H9 (cell line): ENCODE results near the gene TLR8. TPM values are rescaled to one million over a fixed set of nuclear protein-coding genes. Genes with fewer than 3 reads are reported as not detected.

Source experiments
- DNase-seq: peaks from one replicate; pipeline ENCODE4 v3.0.0-alpha.2; 2017
- H2AFZ ChIP-seq: one replicate; pipeline ENCODE4 v1.6.1; 2013; ENCODE audit warnings: mild to moderate bottlenecking, low read length, control low read depth, moderate library complexity
- H2AK5ac ChIP-seq: 2 replicates; pipeline ENCODE4 v1.6.1; 2013; ENCODE audit warnings: low read length, control low read depth, mixed read lengths; ENCODE audit not compliant: insufficient read length
- H2BK120ac ChIP-seq: one replicate; pipeline ENCODE4 v1.6.1; 2013; ENCODE audit warnings: low read depth, mild to moderate bottlenecking, low read length, control low read depth, inconsistent platforms; ENCODE audit not compliant: poor library complexity, severe bottlenecking
- H2BK12ac ChIP-seq: 2 replicates; pipeline ENCODE4 v1.6.1; 2013; ENCODE audit warnings: low read length, control low read depth, mixed read lengths, low read depth; ENCODE audit not compliant: insufficient read length
- H2BK15ac ChIP-seq: 2 replicates; pipeline ENCODE4 v1.6.1; 2013; ENCODE audit warnings: low read depth, low read length, control low read depth
- H2BK20ac ChIP-seq: one replicate; pipeline ENCODE4 v1.6.1; 2013; ENCODE audit warnings: low read depth, mild to moderate bottlenecking, low read length, control low read depth, inconsistent platforms; ENCODE audit not compliant: poor library complexity, severe bottlenecking
- H2BK5ac ChIP-seq: 2 replicates; pipeline ENCODE4 v1.6.1; 2013; ENCODE audit warnings: low read length, control low read depth, mixed read lengths; ENCODE audit not compliant: insufficient read length
- H3K14ac ChIP-seq: 2 replicates; pipeline ENCODE4 v1.6.1; 2013; ENCODE audit warnings: low read length, control low read depth; ENCODE audit not compliant: insufficient read depth
- H3K18ac ChIP-seq: 2 replicates; pipeline ENCODE4 v1.6.1; 2013; ENCODE audit warnings: low read depth, mild to moderate bottlenecking, mixed read lengths, low read length, control low read depth; ENCODE audit not compliant: insufficient read length
- H3K23ac ChIP-seq: 2 replicates; pipeline ENCODE4 v1.6.1; 2013; ENCODE audit warnings: low read length, control low read depth, mixed read lengths, low read depth; ENCODE audit not compliant: insufficient read length
- H3K23me2 ChIP-seq: 2 replicates; pipeline ENCODE4 v1.6.1; 2013; ENCODE audit warnings: low read depth, mild to moderate bottlenecking, mixed read lengths, low read length, control low read depth; ENCODE audit not compliant: insufficient read length, poor library complexity, severe bottlenecking
- H3K27ac ChIP-seq: 2 replicates; pipeline ENCODE4 v1.5.1; 2013; ENCODE audit warnings: low read length, control low read depth, mixed read lengths, low read depth; ENCODE audit not compliant: insufficient read length
- H3K27me3 ChIP-seq: 2 replicates; pipeline ENCODE4 v1.6.1; 2013; ENCODE audit warnings: low read length, control low read depth, inconsistent platforms; ENCODE audit not compliant: insufficient read depth
- H3K4ac ChIP-seq: 2 replicates; pipeline ENCODE4 v1.6.1; 2013; ENCODE audit warnings: low read depth, mild to moderate bottlenecking, control low read depth, inconsistent platforms, low read length, moderate library complexity
- H3K4me1 ChIP-seq: 2 replicates; pipeline ENCODE4 v1.6.1; 2013; ENCODE audit warnings: low read length, control low read depth, inconsistent platforms; ENCODE audit not compliant: insufficient read depth
- H3K4me2 ChIP-seq: 2 replicates; pipeline ENCODE4 v1.6.1; 2013; ENCODE audit warnings: low read length, control low read depth, mixed read lengths; ENCODE audit not compliant: insufficient read length, insufficient read depth
- H3K56ac ChIP-seq: 2 replicates; pipeline ENCODE4 v1.6.1; 2013; ENCODE audit warnings: low read depth, mild to moderate bottlenecking, mixed read lengths, low read length, control low read depth; ENCODE audit not compliant: insufficient read length
- H3K79me1 ChIP-seq: 2 replicates; pipeline ENCODE4 v1.6.1; 2013; ENCODE audit warnings: low read depth, mild to moderate bottlenecking, moderate library complexity, low read length, control low read depth, inconsistent platforms; ENCODE audit not compliant: insufficient read depth, poor library complexity, severe bottlenecking
- H3K79me2 ChIP-seq: 2 replicates; pipeline ENCODE4 v1.6.1; 2013; ENCODE audit warnings: low read length, control low read depth, inconsistent platforms; ENCODE audit not compliant: insufficient read depth
- H3K9ac ChIP-seq: 2 replicates; pipeline ENCODE4 v1.6.1; 2013; ENCODE audit warnings: low read length, control low read depth, mixed read lengths; ENCODE audit not compliant: insufficient read length; ENCODE audit errors: extremely low read depth
- H3K9me3 ChIP-seq: one replicate; pipeline ENCODE4 v1.6.1; 2013; ENCODE audit warnings: low read depth, low read length, inconsistent platforms; ENCODE audit not compliant: control insufficient read depth
- H3T11ph ChIP-seq: one replicate; pipeline ENCODE4 v1.6.1; 2013; ENCODE audit warnings: mild to moderate bottlenecking, low read length, control low read depth, inconsistent platforms
- H4K20me1 ChIP-seq: one replicate; pipeline ENCODE4 v1.6.1; 2013; ENCODE audit not compliant: control insufficient read depth, insufficient read length, insufficient read depth
- H4K5ac ChIP-seq: 2 replicates; pipeline ENCODE4 v1.6.1; 2013; ENCODE audit warnings: low read depth, mild to moderate bottlenecking, mixed read lengths, low read length, control low read depth; ENCODE audit not compliant: insufficient read length
- H4K8ac ChIP-seq: replicated peaks from 2 replicates; pipeline ENCODE4 v1.6.1; 2013; ENCODE audit warnings: low read length, control low read depth, mixed read lengths, low read depth; ENCODE audit not compliant: insufficient read length
- H4K91ac ChIP-seq: 2 replicates; pipeline ENCODE4 v1.6.1; 2013; ENCODE audit warnings: low read depth, mild to moderate bottlenecking, moderate library complexity, mixed read lengths, low read length, control low read depth; ENCODE audit not compliant: insufficient read length
- H3K27ac Mint-ChIP-seq, 3 experiments: 2 replicates in 2 of 3; 3 replicates in 1 of 3; pipeline ENCODE4 v1.8.0; 2020 to 2021; ENCODE audit warnings: mixed read lengths in 3 of 3, mild to moderate bottlenecking in 1 of 3, moderate library complexity in 1 of 3
- H3K27me3 Mint-ChIP-seq: 2 replicates; pipeline ENCODE4 v1.8.0; 2021; ENCODE audit warnings: low read depth, mild to moderate bottlenecking, moderate library complexity, mixed read lengths
- H3K36me3 Mint-ChIP-seq, 3 experiments: 2 replicates in 2 of 3; 3 replicates in 1 of 3; pipeline ENCODE4 v1.8.0; 2020 to 2021; ENCODE audit warnings: low read depth in 3 of 3, mixed read lengths in 3 of 3; ENCODE audit not compliant: insufficient read depth in 1 of 3
- H3K4me1 Mint-ChIP-seq, 2 experiments: 2 replicates each; pipeline ENCODE4 v1.8.0; 2020; ENCODE audit warnings: mixed read lengths in 2 of 2
- H3K4me3 Mint-ChIP-seq, 2 experiments: 2 replicates in 1 of 2; 3 replicates in 1 of 2; pipeline ENCODE4 v1.8.0; 2020 to 2021; ENCODE audit warnings: mild to moderate bottlenecking in 2 of 2, mixed read lengths in 2 of 2, moderate library complexity in 1 of 2
- H3K9me3 Mint-ChIP-seq, 2 experiments: 2 replicates in 1 of 2; 3 replicates in 1 of 2; pipeline ENCODE4 v1.8.0; 2020; ENCODE audit warnings: mild to moderate bottlenecking in 2 of 2, mixed read lengths in 2 of 2, moderate library complexity in 1 of 2
- CTCF ChIP-seq: fragments of 200-600 bp; sonication (generic); conservative IDR thresholded peaks from 3 replicates; pipeline ENCODE4 v1.8.0; 2021; ENCODE audit warnings: antibody characterized with exemption, mild to moderate bottlenecking
- WGBS: extraction: QIAGEN DNeasy Blood & Tissue Kit; methylation state at CpG from one replicate; pipeline ENCODE4 v1.1.7; 2013; ENCODE audit warnings: missing lambda C conversion rate, low lambda C conversion rate, mixed read lengths; ENCODE audit not compliant: insufficient read length; ENCODE audit errors: extremely low coverage; 5-methylcytosine and 5-hydroxymethylcytosine counted together
- total RNA-seq: library from RNA; stranded (reverse); gene quantifications from 2 replicates; pipeline ENCODE4 v1.2.1, GENCODE V29; 2021

The TLR8 gene
- total RNA-seq, 1 experiment from 2014 or later: not detected

GRCh38 chrX:12948495-12948894 lies 42.1 kb downstream of the TLR8 start:
- Histone ChIP-seq H4K91ac (no peak overlapping the region), H2AFZ (no peak overlapping the region), H2AK5ac (no peak overlapping the region), H3K4me2 (no peak overlapping the region), H3K79me2 (no peaks in the 10 kb centered on the region), H3K27ac (no peak overlapping the region), H3K4ac (no peak overlapping the region), H2BK12ac (no peak overlapping the region), H3K4me1 (peaks cover 4% of the 10 kb centered on the region; the same call in 1 of the 2 replicates), H3K56ac (no peak overlapping the region), H4K8ac (no peak overlapping the region), H2BK20ac (no peak overlapping the region), H2BK5ac (no peak overlapping the region), H3T11ph (no peak overlapping the region), H3K27me3 (no peaks in the 10 kb centered on the region), H3K9me3 (no peaks in the 10 kb centered on the region), H3K79me1 (no peaks in the 10 kb centered on the region), H3K14ac (no peak overlapping the region), H3K18ac (no peak overlapping the region), H4K20me1 (no peaks in the 10 kb centered on the region), H2BK120ac (no peak overlapping the region), H4K5ac (no peak overlapping the region), H2BK15ac (0 out of 2 replicates have a peak overlapping the region, but pooled peaks have one; percentile 54), H3K23me2 (no peaks in the 10 kb centered on the region), H3K23ac (no peak overlapping the region), H3K9ac (no peak overlapping the region)
- no peak overlapping the region for H3K4me3 Mint-ChIP-seq
- H3K36me3 Mint-ChIP-seq: peaks cover 0 to 5% (median 0%) of the 10 kb centered on the region in 3 experiments; a peak in 5 of 7 replicates
- no peak for TF ChIP-seq CTCF
- peaks cover 1% of the 10 kb centered on the region for H3K27me3 Mint-ChIP-seq
- peaks cover 64 to 71% of the 10 kb centered on the region in 2 experiments for H3K9me3 Mint-ChIP-seq
- no peak for DNase-seq
- H3K27ac Mint-ChIP-seq: no peak overlapping the region
- WGBS: no CpG with 5 or more reads among the region's 2 CpGs
- peaks cover 27 to 36% of the 10 kb centered on the region in 2 experiments for H3K4me1 Mint-ChIP-seq
